Thoracic aorta (tissue), 2 donors: ENCODE data around the gene KRTAP19-5. TPM values are rescaled to one million over a fixed set of nuclear protein-coding genes. Genes with fewer than 3 reads are reported as not detected.

Experiments
- ATAC-seq: fragments of 150-250 bp; one replicate; pipeline ENCODE4 v1.8.0; 2017; ENCODE audit warnings: low read depth; ENCODE audit not compliant: insufficient number of reproducible peaks, low FRiP score
- DNase-seq: peaks from one replicate; pipeline ENCODE4 v3.0.0-alpha.2; 2020; ENCODE audit warnings: low spot score
- H3K27ac ChIP-seq, 2 donors: fragments of 200-600 bp; sonication (generic); 1 replicate in 1 of 2; 2 replicates in 1 of 2; pipeline ENCODE4 v1.5.1; 2016; ENCODE audit warnings: mild to moderate bottlenecking in 2 of 2, moderate library complexity in 2 of 2
- H3K27me3 ChIP-seq: fragments of 200-600 bp; sonication (generic); replicated peaks from 2 replicates; pipeline ENCODE4 v1.6.0; 2016; ENCODE audit warnings: mild to moderate bottlenecking; ENCODE audit not compliant: insufficient read depth
- H3K36me3 ChIP-seq: fragments of 200-600 bp; sonication (generic); one replicate; pipeline ENCODE4 v1.5.1; 2016
- H3K4me1 ChIP-seq, 2 donors: fragments of 200-600 bp; sonication (generic); 1 replicate in 1 of 2; 2 replicates in 1 of 2; pipeline versions ENCODE4 v1.5.1 to v1.6.0; 2016; ENCODE audit warnings: low read depth in 2 of 2, mild to moderate bottlenecking in 1 of 2; ENCODE audit not compliant: control insufficient read depth in 1 of 2
- H3K4me3 ChIP-seq: fragments of 200-600 bp; sonication (generic); 2 replicates; pipeline ENCODE4 v1.5.1; 2016; ENCODE audit warnings: mild to moderate bottlenecking
- H3K9me3 ChIP-seq: fragments of 200-600 bp; sonication (generic); 2 replicates; pipeline ENCODE4 v1.5.1; 2016
- total RNA-seq, 2 donors: library from RNA; depleted of rRNA; stranded (reverse); fragments of >200 nt; gene quantifications; one replicate each; pipeline versions ENCODE4 v1.1.0 to v1.2.3, GENCODE V29; 2016
- TF ChIP-seq, protein P1 (sequence below): fragments of 200-600 bp; sonication (generic); IDR thresholded peaks from one replicate; pipeline ENCODE4 v1.5.1; 2019; ENCODE audit warnings: antibody characterized with exemption

Gene KRTAP19-5
- total RNA-seq, 2 donors from 2014 or later, result not detected

DNA sequence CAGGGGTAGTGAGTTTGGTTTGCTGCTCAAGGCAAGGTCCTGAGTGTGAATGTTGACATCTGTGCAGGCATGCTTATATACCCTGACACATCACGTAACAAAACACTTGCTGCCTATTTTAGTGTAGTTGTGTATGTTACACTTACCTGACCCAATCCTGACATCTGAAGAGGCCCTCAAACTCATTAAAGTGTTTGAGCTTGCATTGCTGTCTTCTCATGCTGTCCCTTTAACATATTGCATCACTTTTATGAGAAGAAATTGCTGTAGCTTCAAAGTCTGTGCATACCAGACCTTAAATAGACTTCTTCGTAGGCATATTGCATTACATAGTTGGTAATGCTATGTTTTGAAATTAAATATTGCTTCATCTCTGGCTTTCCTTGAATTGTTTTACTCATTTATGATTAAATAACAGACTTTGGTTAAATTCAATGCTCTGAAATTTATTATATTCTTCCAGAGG lies 9.9 kb downstream of the KRTAP19-5 start, which contains the start of gene KRTAP19-3:
KRTAP19-3 (minus strand) TSS at position 51 of the 466 bp plus-strand sequence. CDS start 56 bp downstream, outside the sequence.
- ATAC-seq, result no peak
- no peak within 1 kb of the TSS for H3K4me3 ChIP-seq

DNA sequence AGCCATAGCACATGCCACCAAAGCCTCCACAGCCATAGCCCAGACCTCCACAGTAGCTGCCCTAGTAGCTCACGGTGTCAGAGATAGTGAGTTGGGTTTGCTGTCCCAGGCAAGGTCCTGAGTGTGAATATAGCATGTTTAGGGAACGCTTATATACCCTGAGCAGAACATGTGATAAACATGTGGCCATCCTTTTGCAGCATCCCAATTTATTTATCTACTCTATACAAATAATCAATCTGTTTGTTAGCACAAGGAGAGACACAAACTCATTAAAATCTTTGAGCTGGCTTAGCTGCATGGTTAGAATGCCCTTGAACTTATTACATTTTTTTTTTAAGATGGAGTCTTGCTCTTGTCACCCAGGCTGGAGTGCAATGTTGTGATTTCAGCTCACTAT lies 14.6 kb downstream of the KRTAP19-5 start, which contains the start of gene KRTAP19-2:
KRTAP19-2 (minus strand) TSS at position 101 of the 400 bp plus-strand sequence; CDS start at position 13, 88 bp downstream.
- Histone ChIP-seq H3K9me3 (no peaks in the 10 kb centered on the region), H3K4me1 (no peaks in the 10 kb centered on the region), H3K4me3 (no peak within 1 kb of the TSS), H3K27me3 (no peaks in the 10 kb centered on the region), H3K27ac (no peak within 1 kb of the TSS), H3K36me3 (no peaks in the 10 kb centered on the region)
- ATAC-seq (no peak), DNase-seq (no peak)
- TF ChIP-seq, protein P1, sequence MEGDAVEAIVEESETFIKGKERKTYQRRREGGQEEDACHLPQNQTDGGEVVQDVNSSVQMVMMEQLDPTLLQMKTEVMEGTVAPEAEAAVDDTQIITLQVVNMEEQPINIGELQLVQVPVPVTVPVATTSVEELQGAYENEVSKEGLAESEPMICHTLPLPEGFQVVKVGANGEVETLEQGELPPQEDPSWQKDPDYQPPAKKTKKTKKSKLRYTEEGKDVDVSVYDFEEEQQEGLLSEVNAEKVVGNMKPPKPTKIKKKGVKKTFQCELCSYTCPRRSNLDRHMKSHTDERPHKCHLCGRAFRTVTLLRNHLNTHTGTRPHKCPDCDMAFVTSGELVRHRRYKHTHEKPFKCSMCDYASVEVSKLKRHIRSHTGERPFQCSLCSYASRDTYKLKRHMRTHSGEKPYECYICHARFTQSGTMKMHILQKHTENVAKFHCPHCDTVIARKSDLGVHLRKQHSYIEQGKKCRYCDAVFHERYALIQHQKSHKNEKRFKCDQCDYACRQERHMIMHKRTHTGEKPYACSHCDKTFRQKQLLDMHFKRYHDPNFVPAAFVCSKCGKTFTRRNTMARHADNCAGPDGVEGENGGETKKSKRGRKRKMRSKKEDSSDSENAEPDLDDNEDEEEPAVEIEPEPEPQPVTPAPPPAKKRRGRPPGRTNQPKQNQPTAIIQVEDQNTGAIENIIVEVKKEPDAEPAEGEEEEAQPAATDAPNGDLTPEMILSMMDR, result no peak

More for the DNA sequence above, 9.9 kb downstream of the KRTAP19-5 start, which contains the start of gene KRTAP19-3:
- Histone ChIP-seq H3K4me1 (no peaks in the 10 kb centered on the region), H3K36me3 (no peaks in the 10 kb centered on the region), H3K27ac (no peak within 1 kb of the TSS), H3K27me3 (no peaks in the 10 kb centered on the region), H3K9me3 (no peaks in the 10 kb centered on the region)
- TF ChIP-seq, protein P1, result no peak
- DNase-seq, result no peak

DNA sequence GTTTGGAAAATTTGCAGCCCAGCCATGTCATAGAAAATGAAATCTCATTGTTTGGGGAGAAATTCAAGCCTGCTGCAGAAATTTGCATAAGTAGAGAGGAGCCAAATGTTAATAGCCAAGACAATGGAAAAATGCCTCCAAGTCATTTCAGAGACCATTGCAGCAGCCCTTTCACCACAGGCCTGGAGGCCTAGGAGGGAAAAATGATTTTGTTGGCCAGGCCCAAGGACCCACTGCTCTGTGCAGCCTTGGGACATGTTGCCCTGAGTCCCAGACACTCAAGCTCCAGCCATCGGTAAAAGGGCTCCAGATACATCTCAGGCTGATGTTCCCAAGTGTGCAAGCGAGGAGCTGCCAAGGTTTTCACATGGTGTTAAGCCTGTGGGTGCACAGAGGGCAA lies 15.8 kb downstream of the KRTAP19-5 start:
- TF ChIP-seq, protein P1, result no peak
- no peaks in the 10 kb centered on the region for H3K27me3 ChIP-seq
- no peak overlapping the region for H3K4me3 ChIP-seq
- no peaks in the 10 kb centered on the region for H3K36me3 ChIP-seq
- H3K9me3 ChIP-seq, result no peaks in the 10 kb centered on the region
- DNase-seq (no peak), ATAC-seq (no peak)
- no peaks in the 10 kb centered on the region for H3K4me1 ChIP-seq
- no peak overlapping the region for H3K27ac ChIP-seq

DNA sequence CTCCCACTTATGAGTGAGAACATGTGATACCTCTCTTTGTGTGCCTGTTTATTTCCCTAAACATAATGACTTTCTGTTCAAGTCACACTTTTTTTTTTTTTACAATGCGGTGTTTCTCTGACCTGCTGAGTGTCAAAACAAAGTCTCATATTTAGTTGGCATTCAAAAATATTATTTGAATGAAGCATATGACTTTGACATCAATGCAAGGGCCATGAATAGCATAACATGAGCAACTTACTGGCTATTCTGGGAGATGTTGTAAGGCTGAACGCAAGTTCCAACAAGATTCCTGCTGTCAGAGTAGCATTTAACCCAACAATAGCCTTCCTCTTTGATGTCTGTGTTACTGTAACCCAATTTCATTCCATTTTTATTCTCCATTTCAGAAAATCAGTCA lies 19.8 kb downstream of the KRTAP19-5 start:
- Histone ChIP-seq H3K27ac (no peak overlapping the region), H3K4me1 (no peaks in the 10 kb centered on the region), H3K27me3 (no peaks in the 10 kb centered on the region), H3K4me3 (no peak overlapping the region), H3K36me3 (no peaks in the 10 kb centered on the region), H3K9me3 (no peaks in the 10 kb centered on the region)
- TF ChIP-seq, protein P1, result no peak
- DNase-seq (no peak), ATAC-seq (no peak)

DNA sequence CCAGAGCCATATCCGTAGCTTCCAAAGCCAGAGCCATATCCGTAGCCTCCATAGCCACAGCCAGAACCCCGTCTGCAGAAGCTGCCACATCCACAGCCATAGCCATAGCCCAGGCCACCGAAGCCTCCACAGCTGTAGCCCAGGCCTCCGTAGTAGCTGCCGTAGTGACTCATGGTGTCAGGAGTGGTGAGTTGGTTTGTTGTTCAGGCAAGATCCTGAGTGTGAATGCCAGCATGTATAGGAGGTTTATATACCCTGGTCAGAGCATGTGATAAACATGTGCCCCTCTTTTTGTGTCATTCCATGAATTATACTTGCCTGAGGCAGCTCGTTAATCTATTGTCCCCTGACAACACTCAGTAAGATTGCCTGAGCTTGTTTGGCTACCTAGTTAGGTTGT lies 21.8 kb downstream of the KRTAP19-5 start, which contains the start of gene KRTAP19-1:
KRTAP19-1 (minus strand) TSS at position 223 of the 400 bp plus-strand sequence; CDS start at position 173, 50 bp downstream.
- Histone ChIP-seq H3K27ac (no peak within 1 kb of the TSS), H3K4me3 (no peak within 1 kb of the TSS), H3K9me3 (no peaks in the 10 kb centered on the region), H3K4me1 (no peaks in the 10 kb centered on the region), H3K36me3 (no peaks in the 10 kb centered on the region), H3K27me3 (no peaks in the 10 kb centered on the region)
- ATAC-seq (no peak), DNase-seq (no peak)
- TF ChIP-seq, protein P1, result no peak
